Thoracic aorta (tissue), 2 donors: ENCODE data around the gene TES. TPM values are rescaled to one million over a fixed set of nuclear protein-coding genes. Genes with fewer than 3 reads are reported as not detected.
A peak's percentile ranks its signal among the peaks of the same experiment; 100 is the strongest.

Experiments used
- ATAC-seq: fragments of 150-250 bp; one replicate; pipeline ENCODE4 v1.8.0; 2017; ENCODE audit warnings: low read depth; ENCODE audit not compliant: insufficient number of reproducible peaks, low FRiP score
- DNase-seq: peaks from one replicate; pipeline ENCODE4 v3.0.0-alpha.2; 2020; ENCODE audit warnings: low spot score
- H3K27ac ChIP-seq, 2 donors: fragments of 200-600 bp; sonication (generic); 1 replicate in 1 of 2; 2 replicates in 1 of 2; pipeline ENCODE4 v1.5.1; 2016; ENCODE audit warnings: mild to moderate bottlenecking in 2 of 2, moderate library complexity in 2 of 2
- H3K27me3 ChIP-seq: fragments of 200-600 bp; sonication (generic); replicated peaks from 2 replicates; pipeline ENCODE4 v1.6.0; 2016; ENCODE audit warnings: mild to moderate bottlenecking; ENCODE audit not compliant: insufficient read depth
- H3K36me3 ChIP-seq: fragments of 200-600 bp; sonication (generic); one replicate; pipeline ENCODE4 v1.5.1; 2016
- H3K4me1 ChIP-seq, 2 donors: fragments of 200-600 bp; sonication (generic); 1 replicate in 1 of 2; 2 replicates in 1 of 2; pipeline versions ENCODE4 v1.5.1 to v1.6.0; 2016; ENCODE audit warnings: low read depth in 2 of 2, mild to moderate bottlenecking in 1 of 2; ENCODE audit not compliant: control insufficient read depth in 1 of 2
- H3K4me3 ChIP-seq: fragments of 200-600 bp; sonication (generic); 2 replicates; pipeline ENCODE4 v1.5.1; 2016; ENCODE audit warnings: mild to moderate bottlenecking
- H3K9me3 ChIP-seq: fragments of 200-600 bp; sonication (generic); 2 replicates; pipeline ENCODE4 v1.5.1; 2016
- CTCF ChIP-seq: fragments of 200-600 bp; sonication (generic); IDR thresholded peaks from one replicate; pipeline ENCODE4 v1.5.1; 2019; ENCODE audit warnings: antibody characterized with exemption
- total RNA-seq, 2 donors: library from RNA; depleted of rRNA; stranded (reverse); fragments of >200 nt; gene quantifications; one replicate each; pipeline versions ENCODE4 v1.1.0 to v1.2.3, GENCODE V29; 2016

Gene TES
- total RNA-seq, 2 donors from 2014 or later: 186 to 215 TPM

GRCh38 chr7:116208919-116209318 is 1.4 kb upstream of the TES start:
- TF ChIP-seq CTCF: no peak
- Histone ChIP-seq H3K4me1 (peaks cover under 1 to 1% of the 10 kb centered on the region in 2 donors), H3K36me3 (no peaks in the 10 kb centered on the region), H3K27me3 (no peaks in the 10 kb centered on the region), H3K4me3 (no peak overlapping the region), H3K9me3 (no peaks in the 10 kb centered on the region), H3K27ac (no peak overlapping the region)
- ATAC-seq (no peak), DNase-seq (no peak)

- Histone ChIP-seq H3K4me1 (peaks cover 7 to 8% of the 10 kb centered on the region in 2 donors), H3K9me3 (no peaks in the 10 kb centered on the region), H3K36me3 (no peaks in the 10 kb centered on the region), H3K4me3 (peak overlapping the region; percentile 90), H3K27me3 (no peaks in the 10 kb centered on the region), H3K27ac (peak overlapping the region in 1 of 2 donors; percentile 97)
- DNase-seq: no peak
- TF ChIP-seq CTCF: no peak
- ATAC-seq: no peak
These were observed 723 bp upstream of the TES start for GRCh38 chr7:116209561-116210070.

GRCh38 chr7:116211006-116211912 is 920 bp downstream of the TES start:
- Histone ChIP-seq H3K4me3 (peak overlapping the region; percentile 90), H3K36me3 (no peaks in the 10 kb centered on the region), H3K27me3 (no peaks in the 10 kb centered on the region), H3K4me1 (peaks cover 17 to 24% of the 10 kb centered on the region in 2 donors), H3K27ac (peak overlapping the region; percentile 97), H3K9me3 (no peaks in the 10 kb centered on the region)
- TF ChIP-seq CTCF: no peak
- DNase-seq: peak; percentile 59
- ATAC-seq: peak; percentile 89

GRCh38 chr7:116211913-116212596 is 1.7 kb downstream of the TES start:
- H3K27ac ChIP-seq: peak overlapping the region; percentile 97
- H3K9me3 ChIP-seq: no peaks in the 10 kb centered on the region
- TF ChIP-seq CTCF: no peak
- no peaks in the 10 kb centered on the region for H3K36me3 ChIP-seq
- ATAC-seq: no peak
- H3K4me3 ChIP-seq: peak overlapping the region; percentile 90
- peaks cover 21 to 32% of the 10 kb centered on the region in 2 donors for H3K4me1 ChIP-seq
- no peaks in the 10 kb centered on the region for H3K27me3 ChIP-seq
- DNase-seq: no peak

- no peaks in the 10 kb centered on the region for H3K9me3 ChIP-seq
- ATAC-seq (no peak), DNase-seq (no peak)
- peak overlapping the region; percentile 97 for H3K27ac ChIP-seq
- H3K36me3 ChIP-seq: no peaks in the 10 kb centered on the region
- no peaks in the 10 kb centered on the region for H3K27me3 ChIP-seq
- peak overlapping the region; percentile 90 for H3K4me3 ChIP-seq
- peaks cover 29 to 40% of the 10 kb centered on the region in 2 donors for H3K4me1 ChIP-seq
- TF ChIP-seq CTCF: no peak
These were observed 2.5 kb downstream of the TES start for GRCh38 chr7:116212869-116213268.
